Endodermal cell (in vitro differentiated cells): Measurements from ENCODE around the gene PTPRM. TPM values are rescaled to one million over a fixed set of nuclear protein-coding genes. Genes with fewer than 3 reads are reported as not detected.
A peak's percentile ranks its signal among the peaks of the same experiment; 100 is the strongest.

Experiments used
- DNase-seq: peaks from one replicate; pipeline ENCODE4 v3.0.0-alpha.2; 2017
- H3K27ac ChIP-seq: 2 replicates; pipeline ENCODE4 v1.5.1; 2013; ENCODE audit warnings: mild to moderate bottlenecking, low read depth, low read length, moderate library complexity
- H3K27me3 ChIP-seq: 2 replicates; pipeline ENCODE4 v1.6.1; 2013; ENCODE audit warnings: mild to moderate bottlenecking, low read length, moderate library complexity; ENCODE audit not compliant: insufficient read depth, control insufficient read depth, poor library complexity, severe bottlenecking
- H3K36me3 ChIP-seq: 2 replicates; pipeline ENCODE4 v1.7.0; 2013; ENCODE audit warnings: mild to moderate bottlenecking, low read length, moderate library complexity; ENCODE audit not compliant: control insufficient read depth, insufficient read depth
- H3K4me1 ChIP-seq: one replicate; pipeline ENCODE4 v1.7.0; 2013; ENCODE audit warnings: low read length; ENCODE audit not compliant: control insufficient read depth, insufficient read depth
- H3K4me3 ChIP-seq: 2 replicates; pipeline ENCODE4 v1.5.1; 2013; ENCODE audit warnings: mild to moderate bottlenecking, low read length, moderate library complexity
- H3K9ac ChIP-seq: 2 replicates; pipeline ENCODE4 v1.6.1; 2013; ENCODE audit warnings: mild to moderate bottlenecking, low read length, moderate library complexity; ENCODE audit not compliant: poor library complexity, severe bottlenecking; ENCODE audit errors: extremely low read depth
- H3K9me3 ChIP-seq: 2 replicates; pipeline ENCODE4 v1.6.1; 2013; ENCODE audit warnings: mild to moderate bottlenecking, low read length, moderate library complexity; ENCODE audit not compliant: control insufficient read depth
- H3K27ac Mint-ChIP-seq: 2 replicates; pipeline ENCODE4 v1.8.0; 2020; ENCODE audit warnings: mixed read lengths
- H3K27me3 Mint-ChIP-seq: 2 replicates; pipeline ENCODE4 v1.8.0; 2021; ENCODE audit warnings: mild to moderate bottlenecking, mixed read lengths; ENCODE audit not compliant: insufficient read depth
- H3K36me3 Mint-ChIP-seq: 2 replicates; pipeline ENCODE4 v1.8.0; 2020; ENCODE audit warnings: low read depth, mixed read lengths
- H3K4me1 Mint-ChIP-seq: 2 replicates; pipeline ENCODE4 v1.8.0; 2020; ENCODE audit warnings: mixed read lengths
- H3K4me3 Mint-ChIP-seq: 2 replicates; pipeline ENCODE4 v1.8.0; 2020; ENCODE audit warnings: mild to moderate bottlenecking, moderate library complexity, mixed read lengths
- H3K9me3 Mint-ChIP-seq: 2 replicates; pipeline ENCODE4 v1.8.0; 2020; ENCODE audit warnings: mild to moderate bottlenecking, mixed read lengths
- WGBS, 2 experiments: methylation state at CpG; one replicate each; pipeline versions ENCODE4 v1.1.5 to v1.1.7; 2013; ENCODE audit warnings: missing lambda C conversion rate in 2 of 2, mixed read lengths in 1 of 2; ENCODE audit not compliant: insufficient coverage in 1 of 2, insufficient read length in 1 of 2; 5-methylcytosine and 5-hydroxymethylcytosine counted together
- total RNA-seq, 2 donors: library from RNA; stranded (reverse); fragmentation: NEBNext Ultra II Directional in 1 of 2; extraction: Animal tissue kit (Norgen Biotek cat#: 25700) in 1 of 2; gene quantifications; 2 replicates in 1 of 2; 3 replicates in 1 of 2; pipeline ENCODE4 v1.2.1, GENCODE V29; 2021
- TF ChIP-seq, protein P1 (sequence below): fragments of 200-600 bp; sonication (generic); conservative IDR thresholded peaks from 2 replicates; pipeline ENCODE4 v1.5.0; 2021; ENCODE audit warnings: antibody characterized with exemption, mild to moderate bottlenecking

Gene PTPRM
- total RNA-seq, 2 donors from 2014 or later = 47.2 to 57.6 TPM

DNA sequence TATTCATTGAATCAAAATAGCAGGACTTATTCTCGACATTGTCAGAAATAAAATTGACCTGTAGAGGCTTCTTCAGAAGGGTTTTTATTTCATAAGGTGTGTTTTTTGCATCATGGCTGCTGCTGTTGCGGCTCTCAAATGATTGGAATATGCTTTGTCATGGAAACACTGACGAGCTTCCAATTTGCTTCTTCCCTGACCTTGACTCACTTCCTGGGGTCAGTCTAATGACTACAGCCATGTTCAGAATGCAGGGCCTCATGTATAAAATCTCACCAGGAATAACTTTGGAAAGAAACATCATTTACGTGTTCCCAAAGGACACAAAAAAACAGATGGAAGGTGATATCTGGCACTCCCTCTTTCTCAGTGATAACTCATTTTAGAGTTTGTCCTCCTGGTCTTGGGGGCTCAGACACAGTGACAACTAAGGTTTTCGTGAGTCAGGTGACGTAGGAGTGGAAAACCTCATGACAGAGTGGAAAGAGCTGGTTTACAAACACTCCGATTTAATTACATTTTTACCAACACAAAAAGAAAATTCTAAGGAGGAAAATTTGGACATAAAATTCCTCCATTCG, 575.1 kb downstream of the PTPRM start:
- TF ChIP-seq, protein P1, sequence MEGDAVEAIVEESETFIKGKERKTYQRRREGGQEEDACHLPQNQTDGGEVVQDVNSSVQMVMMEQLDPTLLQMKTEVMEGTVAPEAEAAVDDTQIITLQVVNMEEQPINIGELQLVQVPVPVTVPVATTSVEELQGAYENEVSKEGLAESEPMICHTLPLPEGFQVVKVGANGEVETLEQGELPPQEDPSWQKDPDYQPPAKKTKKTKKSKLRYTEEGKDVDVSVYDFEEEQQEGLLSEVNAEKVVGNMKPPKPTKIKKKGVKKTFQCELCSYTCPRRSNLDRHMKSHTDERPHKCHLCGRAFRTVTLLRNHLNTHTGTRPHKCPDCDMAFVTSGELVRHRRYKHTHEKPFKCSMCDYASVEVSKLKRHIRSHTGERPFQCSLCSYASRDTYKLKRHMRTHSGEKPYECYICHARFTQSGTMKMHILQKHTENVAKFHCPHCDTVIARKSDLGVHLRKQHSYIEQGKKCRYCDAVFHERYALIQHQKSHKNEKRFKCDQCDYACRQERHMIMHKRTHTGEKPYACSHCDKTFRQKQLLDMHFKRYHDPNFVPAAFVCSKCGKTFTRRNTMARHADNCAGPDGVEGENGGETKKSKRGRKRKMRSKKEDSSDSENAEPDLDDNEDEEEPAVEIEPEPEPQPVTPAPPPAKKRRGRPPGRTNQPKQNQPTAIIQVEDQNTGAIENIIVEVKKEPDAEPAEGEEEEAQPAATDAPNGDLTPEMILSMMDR = no peak
- Histone ChIP-seq H3K4me1 (peaks cover 5% of the 10 kb centered on the region), H3K27me3 (no peaks in the 10 kb centered on the region), H3K27ac (no peak overlapping the region), H3K4me3 (no peak overlapping the region), H3K9ac (no peak overlapping the region), H3K9me3 (peaks cover 16% of the 10 kb centered on the region), H3K36me3 (peaks cover 26% of the 10 kb centered on the region)
- no peak for DNase-seq
- no peak overlapping the region for H3K4me3 Mint-ChIP-seq
- H3K27ac Mint-ChIP-seq = peak overlapping the region; percentile 19
- peaks cover 37% of the 10 kb centered on the region for H3K36me3 Mint-ChIP-seq
- peaks cover 9% of the 10 kb centered on the region for H3K4me1 Mint-ChIP-seq
- no peaks in the 10 kb centered on the region for H3K27me3 Mint-ChIP-seq
- peaks cover 26% of the 10 kb centered on the region for H3K9me3 Mint-ChIP-seq
- 68 to 76% methylated on average over 4 to 8 of the region's 8 CpGs for WGBS, 2 experiments

DNA sequence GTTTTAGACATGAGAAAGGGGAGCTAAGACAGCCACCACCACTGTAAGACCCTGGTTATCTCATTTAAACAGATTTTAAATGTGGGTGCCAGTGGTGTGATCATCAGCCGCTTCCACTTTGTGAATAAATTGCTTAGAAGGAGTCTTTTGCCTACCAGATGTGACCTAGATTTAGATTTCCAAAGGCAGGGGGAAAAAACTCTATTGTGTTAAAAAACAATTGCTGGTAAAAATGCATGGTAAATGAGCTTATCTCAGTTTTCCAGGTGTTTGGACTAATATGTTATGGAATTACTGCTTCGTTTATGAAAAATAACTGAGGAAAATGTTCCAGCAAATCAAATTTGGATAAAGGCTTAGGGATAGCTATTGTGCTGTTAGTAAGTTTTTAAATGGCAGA, 575.8 kb downstream of the PTPRM start:
- H3K9me3 Mint-ChIP-seq = peaks cover 33% of the 10 kb centered on the region
- WGBS, 2 experiments = 75 to 86% methylated on average over 1 to 2 of the region's 2 CpGs
- Histone ChIP-seq H3K9ac (no peak overlapping the region), H3K36me3 (peaks cover 26% of the 10 kb centered on the region), H3K27ac (no peak overlapping the region), H3K4me3 (no peak overlapping the region), H3K9me3 (peaks cover 16% of the 10 kb centered on the region), H3K4me1 (peaks cover 5% of the 10 kb centered on the region), H3K27me3 (no peaks in the 10 kb centered on the region)
- no peaks in the 10 kb centered on the region for H3K27me3 Mint-ChIP-seq
- H3K4me3 Mint-ChIP-seq = no peak overlapping the region
- DNase-seq = no peak
- peaks cover 40% of the 10 kb centered on the region for H3K36me3 Mint-ChIP-seq
- no peak overlapping the region for H3K27ac Mint-ChIP-seq
- peaks cover 16% of the 10 kb centered on the region for H3K4me1 Mint-ChIP-seq
- TF ChIP-seq, protein P1 = no peak

DNA sequence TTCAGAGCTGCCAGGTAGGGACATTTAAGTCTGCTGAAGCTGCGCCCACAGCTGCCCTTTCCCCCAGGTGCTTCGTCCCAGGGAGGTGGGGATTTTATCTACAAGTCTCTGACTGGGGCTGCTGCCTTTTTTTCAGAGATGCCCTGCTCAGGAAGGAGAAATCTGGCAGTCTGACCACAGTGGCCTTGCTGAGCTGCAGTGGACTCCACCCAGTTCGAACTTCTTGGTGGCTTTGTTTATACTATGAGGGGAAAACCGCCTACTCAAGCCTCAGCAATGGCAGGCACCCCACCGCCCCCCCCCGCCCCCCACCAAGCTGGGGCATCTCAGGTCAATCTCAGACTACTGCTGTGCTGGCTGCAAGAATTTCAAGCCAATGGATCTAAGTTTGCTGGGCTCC, 584.1 kb downstream of the PTPRM start:
- Histone ChIP-seq H3K9ac (no peak overlapping the region), H3K36me3 (peaks cover 5% of the 10 kb centered on the region), H3K4me3 (no peak overlapping the region), H3K27me3 (no peaks in the 10 kb centered on the region), H3K27ac (no peak overlapping the region), H3K9me3 (peaks cover 11% of the 10 kb centered on the region), H3K4me1 (no peaks in the 10 kb centered on the region)
- TF ChIP-seq, protein P1 = no peak
- no peak for DNase-seq
- Mint-ChIP-seq H3K27ac (no peak overlapping the region), H3K9me3 (peaks cover 24% of the 10 kb centered on the region), H3K4me1 (peaks cover 19% of the 10 kb centered on the region), H3K36me3 (peaks cover 20% of the 10 kb centered on the region), H3K27me3 (no peaks in the 10 kb centered on the region), H3K4me3 (no peak overlapping the region)
- WGBS, 2 experiments = 87% methylated on average over 6 of the region's 6 CpGs; no CpG with 5 or more reads in 1 of the 2 experiments
